Smooth muscle cell (in vitro differentiated cells): Measurements from ENCODE around the gene RBBP8. TPM values are rescaled to one million over a fixed set of nuclear protein-coding genes. Genes with fewer than 3 reads are reported as not detected.

Experiments
- DNase-seq: peaks from one replicate; lab custom pipeline; 2025; ENCODE audit not compliant: unreplicated experiment; lab: John Stamatoyannopoulos, UW
- H2AFZ ChIP-seq: fragments of 200-600 bp; sonication (generic); 2 replicates; pipeline ENCODE4 v1.6.0; 2016; ENCODE audit warnings: antibody characterized with exemption, low read depth, mild to moderate bottlenecking
- H3F3A ChIP-seq: fragments of 200-600 bp; sonication (generic); 2 replicates; pipeline ENCODE4 v1.6.0; 2017; ENCODE audit warnings: antibody characterized with exemption, low read depth
- H3K27ac ChIP-seq: fragments of 200-600 bp; sonication (generic); 2 replicates; pipeline ENCODE4 v1.5.1; 2016; ENCODE audit warnings: low read depth, mild to moderate bottlenecking
- H3K27me3 ChIP-seq: fragments of 200-600 bp; sonication (generic); 2 replicates; pipeline ENCODE4 v1.6.1; 2016; ENCODE audit warnings: low read depth, mild to moderate bottlenecking
- H3K36me3 ChIP-seq: fragments of 200-600 bp; sonication (generic); 2 replicates; pipeline ENCODE4 v1.5.1; 2016; ENCODE audit warnings: low read depth
- H3K4me1 ChIP-seq: fragments of 200-600 bp; sonication (generic); 2 replicates; pipeline ENCODE4 v1.5.1; 2016; ENCODE audit warnings: low read depth
- H3K4me2 ChIP-seq: fragments of 200-600 bp; sonication (generic); 2 replicates; pipeline ENCODE4 v1.6.0; 2016; ENCODE audit warnings: mild to moderate bottlenecking
- H3K4me3 ChIP-seq: fragments of 200-600 bp; sonication (generic); 2 replicates; pipeline ENCODE4 v1.5.1; 2016; ENCODE audit warnings: mild to moderate bottlenecking
- H3K79me2 ChIP-seq: fragments of 200-600 bp; sonication (generic); 2 replicates; pipeline ENCODE4 v1.6.0; 2016; ENCODE audit warnings: low read depth, mild to moderate bottlenecking
- H3K9ac ChIP-seq: fragments of 200-600 bp; sonication (generic); 2 replicates; pipeline ENCODE4 v1.6.0; 2016; ENCODE audit warnings: low read depth
- H3K9me3 ChIP-seq: fragments of 200-600 bp; sonication (generic); replicated peaks from 2 replicates; pipeline ENCODE4 v1.5.1; 2016; ENCODE audit warnings: low read depth
- H4K20me1 ChIP-seq: fragments of 200-600 bp; sonication (generic); 2 replicates; pipeline ENCODE4 v1.6.0; 2016; ENCODE audit warnings: low read depth
- WGBS: methylation state at CpG from one replicate; pipeline ENCODE4 v1.1.7; 2016; ENCODE audit warnings: low lambda C conversion rate; 5-methylcytosine and 5-hydroxymethylcytosine counted together
- microRNA counts: library from miRNA; unstranded; fragments of <30 nt; microRNA quantifications from one replicate; lab custom pipeline; 2016
- polyA plus RNA-seq: library from polyadenylated mRNA; unstranded; fragments of >200 nt; fragmentation: Nextera tagmentation; extraction: Ambion mirVana; gene quantifications from 2 replicates; pipeline ENCODE4 v1.2.1, GENCODE V29; 2016
- small RNA-seq: library from RNA; depleted of rRNA; stranded (forward); fragments of <200 nt; gene quantifications from one replicate; pipeline ENCODE3, GENCODE V24; 2014
- total RNA-seq: library from RNA; depleted of rRNA; stranded (reverse); fragments of >200 nt; gene quantifications from 2 replicates; pipeline ENCODE4 v1.2.3, GENCODE V29; 2014
- TF ChIP-seq, protein P1 (sequence below): fragments of 200-600 bp; sonication (generic); IDR thresholded peaks from 2 replicates; pipeline ENCODE4 v1.5.1; 2017; ENCODE audit warnings: borderline replicate concordance, mild to moderate bottlenecking, antibody characterized with exemption; ENCODE audit not compliant: insufficient read depth, poor library complexity, severe bottlenecking

Gene RBBP8
- total and polyA plus RNA-seq, 2 experiments from 2014 or later = 11.7 to 39.3 TPM

DNA sequence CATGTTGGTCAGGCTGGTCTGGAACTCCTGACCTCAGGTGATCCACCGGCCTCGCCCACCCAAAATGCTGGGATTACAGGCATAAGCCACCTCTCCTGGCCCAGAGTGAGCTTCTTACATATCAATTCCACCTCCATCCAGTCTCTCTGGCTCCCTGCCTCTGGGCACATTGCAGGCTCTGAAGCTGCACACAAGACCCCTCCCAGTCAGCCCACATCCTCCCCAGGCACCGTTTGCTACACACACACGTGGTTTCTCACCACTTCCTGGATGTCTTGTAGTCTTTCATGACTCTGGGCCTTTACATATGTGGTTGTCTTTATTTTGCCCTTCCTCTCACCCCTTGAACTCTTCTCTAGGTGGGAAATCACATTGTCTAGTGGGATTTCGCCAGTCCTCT, 138.2 kb downstream of the RBBP8 start:
- 64% methylated on average over 5 of the region's 5 CpGs for WGBS
- Histone ChIP-seq H3K79me2 (no peaks in the 10 kb centered on the region), H3K27me3 (no peaks in the 10 kb centered on the region), H2AFZ (no peak overlapping the region), H3F3A (no peaks in the 10 kb centered on the region), H3K9me3 (no peaks in the 10 kb centered on the region), H3K4me2 (no peak overlapping the region), H3K27ac (no peak overlapping the region), H3K4me3 (no peak overlapping the region), H3K9ac (no peak overlapping the region), H3K36me3 (no peaks in the 10 kb centered on the region), H3K4me1 (no peaks in the 10 kb centered on the region), H4K20me1 (no peaks in the 10 kb centered on the region)
- no peak for DNase-seq
- TF ChIP-seq, protein P1, sequence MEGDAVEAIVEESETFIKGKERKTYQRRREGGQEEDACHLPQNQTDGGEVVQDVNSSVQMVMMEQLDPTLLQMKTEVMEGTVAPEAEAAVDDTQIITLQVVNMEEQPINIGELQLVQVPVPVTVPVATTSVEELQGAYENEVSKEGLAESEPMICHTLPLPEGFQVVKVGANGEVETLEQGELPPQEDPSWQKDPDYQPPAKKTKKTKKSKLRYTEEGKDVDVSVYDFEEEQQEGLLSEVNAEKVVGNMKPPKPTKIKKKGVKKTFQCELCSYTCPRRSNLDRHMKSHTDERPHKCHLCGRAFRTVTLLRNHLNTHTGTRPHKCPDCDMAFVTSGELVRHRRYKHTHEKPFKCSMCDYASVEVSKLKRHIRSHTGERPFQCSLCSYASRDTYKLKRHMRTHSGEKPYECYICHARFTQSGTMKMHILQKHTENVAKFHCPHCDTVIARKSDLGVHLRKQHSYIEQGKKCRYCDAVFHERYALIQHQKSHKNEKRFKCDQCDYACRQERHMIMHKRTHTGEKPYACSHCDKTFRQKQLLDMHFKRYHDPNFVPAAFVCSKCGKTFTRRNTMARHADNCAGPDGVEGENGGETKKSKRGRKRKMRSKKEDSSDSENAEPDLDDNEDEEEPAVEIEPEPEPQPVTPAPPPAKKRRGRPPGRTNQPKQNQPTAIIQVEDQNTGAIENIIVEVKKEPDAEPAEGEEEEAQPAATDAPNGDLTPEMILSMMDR = no peak

DNA sequence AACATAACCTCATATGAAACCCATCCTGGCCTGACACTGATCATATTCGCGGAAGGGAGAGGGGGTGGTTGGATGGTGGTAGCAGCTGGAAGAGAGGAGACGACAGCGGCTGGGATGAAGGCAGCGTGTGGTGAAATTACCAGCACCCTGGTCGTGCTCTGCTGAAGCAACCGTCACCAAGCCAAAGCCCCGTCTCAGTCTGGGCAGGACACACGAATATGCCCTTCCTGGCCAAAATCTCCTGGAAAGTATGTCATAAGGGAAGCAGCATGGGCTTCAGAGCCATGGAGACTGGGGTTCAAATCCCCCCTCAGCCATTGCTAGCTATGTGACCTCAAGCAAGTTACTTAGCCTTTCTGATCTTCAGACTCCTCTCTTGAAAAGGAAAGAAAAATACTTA, 139.0 kb downstream of the RBBP8 start:
- Histone ChIP-seq H3K9ac (no peak overlapping the region), H3K9me3 (no peaks in the 10 kb centered on the region), H3K27me3 (no peaks in the 10 kb centered on the region), H4K20me1 (no peaks in the 10 kb centered on the region), H3K4me2 (no peak overlapping the region), H2AFZ (no peak overlapping the region), H3K4me3 (no peak overlapping the region), H3K27ac (no peak overlapping the region), H3K79me2 (no peaks in the 10 kb centered on the region), H3K36me3 (no peaks in the 10 kb centered on the region), H3K4me1 (no peaks in the 10 kb centered on the region), H3F3A (no peaks in the 10 kb centered on the region)
- TF ChIP-seq, protein P1 = no peak
- DNase-seq = no peak
- WGBS = 96% methylated on average over 9 of the region's 9 CpGs

DNA sequence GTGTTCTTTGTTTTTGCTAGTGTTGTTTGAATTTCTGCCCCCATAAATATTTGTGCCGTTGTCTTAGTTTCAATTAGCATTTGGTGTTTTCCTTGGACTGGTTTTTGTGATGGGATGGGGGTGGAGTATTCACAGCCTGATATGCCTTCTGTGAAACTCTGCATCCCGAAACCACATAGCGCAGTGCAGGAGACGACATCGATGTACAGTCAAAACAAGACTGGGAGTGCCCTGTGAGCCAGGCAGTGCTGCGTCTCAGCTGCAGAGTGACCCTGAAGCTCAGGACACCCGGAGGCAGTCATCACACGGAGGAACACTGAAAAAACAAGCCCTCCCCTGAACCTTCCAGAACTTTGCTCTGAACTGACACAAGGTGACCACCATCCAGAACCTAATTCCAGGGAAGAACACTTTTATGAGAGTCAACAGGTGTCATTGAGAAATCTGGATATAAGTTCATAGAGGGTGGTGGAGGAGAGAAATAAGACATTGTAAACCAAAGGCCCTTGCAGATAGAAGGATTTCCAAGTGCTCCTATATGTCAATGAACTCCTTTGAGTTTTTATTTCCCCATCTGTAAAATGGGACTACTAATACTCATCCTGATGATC, 141.0 kb downstream of the RBBP8 start:
- WGBS = 92% methylated on average over 8 of the region's 8 CpGs
- Histone ChIP-seq H3K9ac (no peak overlapping the region), H3F3A (no peaks in the 10 kb centered on the region), H3K36me3 (no peaks in the 10 kb centered on the region), H3K4me3 (no peak overlapping the region), H2AFZ (no peak overlapping the region), H3K4me1 (no peaks in the 10 kb centered on the region), H3K9me3 (no peaks in the 10 kb centered on the region), H3K27ac (no peak overlapping the region), H3K4me2 (no peak overlapping the region), H3K79me2 (no peaks in the 10 kb centered on the region), H3K27me3 (no peaks in the 10 kb centered on the region), H4K20me1 (no peaks in the 10 kb centered on the region)
- TF ChIP-seq, protein P1 = no peak
- no peak for DNase-seq

MicroRNAs within 50 kb of the gene (microRNA counts, 767-probe panel; counts per million panel counts)
- microRNA hsa-miR-4741 (lab: Ali Mortazavi, UCI) = 183 counts per million

Small RNAs within 50 kb of the gene (small RNA-seq; reads per million reads assigned to genes)
- gene RF00019 (not detected), gene RN7SL745P (not detected)

Other genes with a start within 250 kb of the RBBP8 start
- gene CABLES1, start 202.2 kb downstream of the RBBP8 start, total RNA-seq = 1.2 and 2.2 TPM in 2 replicates
- gene CABLES1, start 202.2 kb downstream of the RBBP8 start, polyA plus RNA-seq = 2.4 and 2.7 TPM in 2 replicates